PFSK-1 (cell line): ENCODE measurements around the gene CAMK1D.

Experiments
- FOXP2 ChIP-seq: optimal IDR thresholded peaks from 2 replicates; pipeline ENCODE3; 2011; ENCODE audit warnings: borderline replicate concordance, control low read depth, inconsistent platforms; ENCODE audit not compliant: insufficient read depth; ENCODE audit errors: extremely low read length, extremely low read depth
- POLR2AphosphoS5 ChIP-seq: IDR thresholded peaks from 2 replicates; pipeline ENCODE4 v1.6.1; 2012; ENCODE audit warnings: low read depth, mild to moderate bottlenecking, control low read depth, low read length, moderate library complexity
- SIN3A ChIP-seq: IDR thresholded peaks from 2 replicates; pipeline ENCODE4 v1.6.1; 2012; ENCODE audit warnings: mild to moderate bottlenecking, low read length, moderate library complexity, borderline replicate concordance; ENCODE audit not compliant: insufficient read depth
- TAF1 ChIP-seq: IDR thresholded peaks from 2 replicates; pipeline ENCODE4 v1.6.1; 2012; ENCODE audit warnings: low read length, control low read depth, borderline replicate concordance; ENCODE audit not compliant: insufficient read depth
- TF ChIP-seq, protein P1 (sequence below), 2 experiments: IDR thresholded peaks; 2 replicates each; pipeline versions ENCODE4 v1.6.1 to v1.8.0; 2011 to 2012; ENCODE audit warnings: low read depth in 2 of 2, low read length in 2 of 2, control low read depth in 1 of 2, inconsistent platforms in 1 of 2, mild to moderate bottlenecking in 1 of 2, moderate library complexity in 1 of 2; ENCODE audit not compliant: insufficient read depth in 1 of 2

- TF ChIP-seq POLR2AphosphoS5 (no peak), TAF1 (no peak), SIN3A (no peak), FOXP2 (no peak)
- TF ChIP-seq, protein P1, sequence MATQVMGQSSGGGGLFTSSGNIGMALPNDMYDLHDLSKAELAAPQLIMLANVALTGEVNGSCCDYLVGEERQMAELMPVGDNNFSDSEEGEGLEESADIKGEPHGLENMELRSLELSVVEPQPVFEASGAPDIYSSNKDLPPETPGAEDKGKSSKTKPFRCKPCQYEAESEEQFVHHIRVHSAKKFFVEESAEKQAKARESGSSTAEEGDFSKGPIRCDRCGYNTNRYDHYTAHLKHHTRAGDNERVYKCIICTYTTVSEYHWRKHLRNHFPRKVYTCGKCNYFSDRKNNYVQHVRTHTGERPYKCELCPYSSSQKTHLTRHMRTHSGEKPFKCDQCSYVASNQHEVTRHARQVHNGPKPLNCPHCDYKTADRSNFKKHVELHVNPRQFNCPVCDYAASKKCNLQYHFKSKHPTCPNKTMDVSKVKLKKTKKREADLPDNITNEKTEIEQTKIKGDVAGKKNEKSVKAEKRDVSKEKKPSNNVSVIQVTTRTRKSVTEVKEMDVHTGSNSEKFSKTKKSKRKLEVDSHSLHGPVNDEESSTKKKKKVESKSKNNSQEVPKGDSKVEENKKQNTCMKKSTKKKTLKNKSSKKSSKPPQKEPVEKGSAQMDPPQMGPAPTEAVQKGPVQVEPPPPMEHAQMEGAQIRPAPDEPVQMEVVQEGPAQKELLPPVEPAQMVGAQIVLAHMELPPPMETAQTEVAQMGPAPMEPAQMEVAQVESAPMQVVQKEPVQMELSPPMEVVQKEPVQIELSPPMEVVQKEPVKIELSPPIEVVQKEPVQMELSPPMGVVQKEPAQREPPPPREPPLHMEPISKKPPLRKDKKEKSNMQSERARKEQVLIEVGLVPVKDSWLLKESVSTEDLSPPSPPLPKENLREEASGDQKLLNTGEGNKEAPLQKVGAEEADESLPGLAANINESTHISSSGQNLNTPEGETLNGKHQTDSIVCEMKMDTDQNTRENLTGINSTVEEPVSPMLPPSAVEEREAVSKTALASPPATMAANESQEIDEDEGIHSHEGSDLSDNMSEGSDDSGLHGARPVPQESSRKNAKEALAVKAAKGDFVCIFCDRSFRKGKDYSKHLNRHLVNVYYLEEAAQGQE (IDR thresholded peaks at IDR 0.05; ENCODE audit: insufficient read depth in 1 of 2, low read depth in 2 of 2, low read length in 2 of 2), result no peak
These were observed 212.0 kb downstream of the CAMK1D start for GRCh38 chr10:12561307-12561706.
